Neural progenitor cell (in vitro differentiated cells): Measurements from ENCODE around the gene NCOA4.

Experiments used
- EZH2 ChIP-seq: fragments of 200-600 bp; sonication (generic); IDR thresholded peaks from 2 replicates; pipeline ENCODE4 v1.6.1; 2017; ENCODE audit warnings: antibody characterized with exemption, mild to moderate bottlenecking, moderate library complexity
- EZH2phosphoT487 ChIP-seq: fragments of 200-600 bp; sonication (generic); IDR thresholded peaks from 2 replicates; pipeline ENCODE4 v1.6.1; 2017; ENCODE audit warnings: antibody characterized with exemption
- TF ChIP-seq, protein P1 (sequence below): fragments of 200-600 bp; sonication (generic); IDR thresholded peaks from 2 replicates; pipeline ENCODE4 v1.5.1; 2017; ENCODE audit warnings: antibody characterized with exemption, mild to moderate bottlenecking

DNA sequence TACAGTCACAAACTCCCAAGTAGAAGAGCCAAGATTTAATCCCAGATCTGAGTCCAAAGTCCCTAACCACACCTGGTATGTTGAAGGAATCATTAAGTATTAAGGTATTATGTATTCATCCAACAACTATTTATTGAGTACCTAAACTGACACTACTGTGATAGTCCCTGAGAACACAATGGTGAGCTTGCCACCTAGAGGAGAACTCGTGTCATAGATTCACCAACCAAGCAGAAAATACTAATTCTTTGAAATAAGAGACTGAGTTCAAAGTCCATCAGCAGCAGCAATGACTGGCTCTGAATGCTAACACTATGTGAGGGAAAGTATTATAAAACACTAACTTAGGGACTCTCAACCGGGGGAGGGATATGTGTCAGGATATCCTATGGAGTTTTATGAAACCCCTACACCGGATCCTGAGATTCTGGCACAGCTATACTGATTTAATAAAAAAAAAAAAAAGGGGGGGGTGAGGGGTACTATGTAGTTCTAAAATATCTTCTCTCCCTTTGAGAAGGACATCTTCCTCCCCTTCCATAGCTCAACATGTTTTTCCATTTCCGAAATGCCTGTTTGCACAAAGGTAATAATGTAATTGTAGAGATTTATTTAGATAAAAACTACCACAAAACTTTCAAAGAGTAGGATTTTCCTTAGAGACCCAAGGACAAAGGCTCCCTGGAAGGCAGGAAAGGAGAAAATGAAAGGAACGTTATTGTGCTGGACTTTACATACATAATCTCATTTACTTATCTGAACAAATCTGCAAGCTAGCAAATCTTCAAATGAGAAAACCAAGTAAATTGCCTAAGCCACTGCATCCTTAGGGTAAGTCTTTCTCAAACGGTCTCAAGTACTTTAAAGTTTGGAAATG, 1.6 kb downstream of the NCOA4 start:
- TF ChIP-seq, protein P1, sequence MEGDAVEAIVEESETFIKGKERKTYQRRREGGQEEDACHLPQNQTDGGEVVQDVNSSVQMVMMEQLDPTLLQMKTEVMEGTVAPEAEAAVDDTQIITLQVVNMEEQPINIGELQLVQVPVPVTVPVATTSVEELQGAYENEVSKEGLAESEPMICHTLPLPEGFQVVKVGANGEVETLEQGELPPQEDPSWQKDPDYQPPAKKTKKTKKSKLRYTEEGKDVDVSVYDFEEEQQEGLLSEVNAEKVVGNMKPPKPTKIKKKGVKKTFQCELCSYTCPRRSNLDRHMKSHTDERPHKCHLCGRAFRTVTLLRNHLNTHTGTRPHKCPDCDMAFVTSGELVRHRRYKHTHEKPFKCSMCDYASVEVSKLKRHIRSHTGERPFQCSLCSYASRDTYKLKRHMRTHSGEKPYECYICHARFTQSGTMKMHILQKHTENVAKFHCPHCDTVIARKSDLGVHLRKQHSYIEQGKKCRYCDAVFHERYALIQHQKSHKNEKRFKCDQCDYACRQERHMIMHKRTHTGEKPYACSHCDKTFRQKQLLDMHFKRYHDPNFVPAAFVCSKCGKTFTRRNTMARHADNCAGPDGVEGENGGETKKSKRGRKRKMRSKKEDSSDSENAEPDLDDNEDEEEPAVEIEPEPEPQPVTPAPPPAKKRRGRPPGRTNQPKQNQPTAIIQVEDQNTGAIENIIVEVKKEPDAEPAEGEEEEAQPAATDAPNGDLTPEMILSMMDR = peak; percentile 72
- TF ChIP-seq EZH2phosphoT487 (no peak), EZH2 (no peak)
